IPS-15b (cell line): ENCODE data around the gene NEK1.

Experiments used
- H3K27me3 ChIP-seq: one replicate; pipeline ENCODE4 v1.6.1; 2013; ENCODE audit warnings: low read length; ENCODE audit not compliant: control insufficient read depth, insufficient read depth
- H3K36me3 ChIP-seq: one replicate; pipeline ENCODE4 v1.6.1; 2013; ENCODE audit warnings: low read length; ENCODE audit not compliant: control insufficient read depth, insufficient read depth
- H3K4me1 ChIP-seq: one replicate; pipeline ENCODE4 v1.6.1; 2013; ENCODE audit warnings: mild to moderate bottlenecking, low read length; ENCODE audit not compliant: control insufficient read depth, insufficient read depth
- H3K4me3 ChIP-seq: one replicate; pipeline ENCODE4 v1.5.1; 2013; ENCODE audit warnings: low read depth, low read length
- H3K9ac ChIP-seq: one replicate; pipeline ENCODE4 v1.6.1; 2013; ENCODE audit warnings: low read depth, mild to moderate bottlenecking, low read length
- H3K9me3 ChIP-seq: one replicate; pipeline ENCODE4 v1.6.1; 2013; ENCODE audit warnings: mild to moderate bottlenecking, low read length; ENCODE audit not compliant: control insufficient read depth, insufficient read depth

The NEK1 gene

DNA sequence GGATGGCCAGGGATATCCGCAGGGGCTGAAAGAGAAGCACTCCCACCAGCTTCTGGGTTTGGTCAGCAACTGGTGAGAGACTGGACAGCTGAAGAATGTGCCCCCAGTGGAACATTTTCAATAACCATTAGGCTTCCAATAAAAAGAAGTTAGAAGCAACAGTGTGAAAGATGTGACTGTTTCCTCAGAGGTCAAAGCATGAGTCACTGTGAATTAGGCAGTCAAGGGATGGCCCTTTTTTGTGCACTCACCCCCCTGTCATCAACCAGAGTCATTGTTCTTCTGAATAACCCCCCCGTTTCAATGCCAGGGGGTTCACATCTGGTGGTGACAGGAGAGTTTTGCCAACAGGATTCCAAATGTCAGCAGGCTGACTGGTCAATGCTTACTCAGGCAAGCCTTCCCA lies 267.1 kb downstream of the NEK1 start:
- no peaks in the 10 kb centered on the region for H3K9me3 ChIP-seq
- no peak overlapping the region for H3K9ac ChIP-seq
- no peaks in the 10 kb centered on the region for H3K4me1 ChIP-seq
- H3K27me3 ChIP-seq: no peaks in the 10 kb centered on the region
- H3K36me3 ChIP-seq: no peaks in the 10 kb centered on the region
- H3K4me3 ChIP-seq: no peak overlapping the region
